Measurements from ENCODE around the gene CHIC2. TPM values are rescaled to one million over a fixed set of nuclear protein-coding genes. Genes with fewer than 3 reads are reported as not detected.

The CHIC2 gene
- total RNA-seq, 6 experiments from 2014 or later, result 8.4 to 22.9 (median 15.3) TPM

GRCh38 chr4:54016504-54016903 lies 47.9 kb downstream of the CHIC2 start:
- TF ChIP-seq POLR2A (IDR thresholded peaks at IDR 0.05) (no peak), CTCF (IDR thresholded peaks at IDR 0.05) (no peak)
- no peaks in the 10 kb centered on the region for H3K27me3 ChIP-seq
- DNase-seq, result no peak
- intact Hi-C loops (cut with DNase I), result no loop called here
- no peaks in the 10 kb centered on the region for H3K9me3 ChIP-seq
- H3K4me1 ChIP-seq, result peaks cover 0 to 6% (median 2%) of the 10 kb centered on the region in 4 donors
- H3K36me3 ChIP-seq, result no peaks in the 10 kb centered on the region
- WGBS (ENCODE audit: insufficient coverage, low coverage, low lambda C conversion rate, missing lambda C conversion rate), result 31% methylated on average over 1 of the region's 1 CpG
- no peak overlapping the region for H3K4me3 ChIP-seq
- H3K27ac ChIP-seq, result no peak overlapping the region
- no peak for ATAC-seq

GRCh38 chr4:54015423-54016030 lies 48.9 kb downstream of the CHIC2 start:
- peaks cover 0 to 6% (median 2%) of the 10 kb centered on the region in 4 donors for H3K4me1 ChIP-seq
- WGBS (ENCODE audit: insufficient coverage, low coverage, low lambda C conversion rate, missing lambda C conversion rate), result 87% methylated on average over 10 of the region's 10 CpGs
- no peak overlapping the region for H3K27ac ChIP-seq
- H3K36me3 ChIP-seq, result no peaks in the 10 kb centered on the region
- intact Hi-C loops (cut with DNase I), result no loop called here
- H3K27me3 ChIP-seq, result no peaks in the 10 kb centered on the region
- ATAC-seq, result no peak
- DNase-seq, result no peak
- no peak overlapping the region for H3K4me3 ChIP-seq
- TF ChIP-seq POLR2A (IDR thresholded peaks at IDR 0.05) (no peak), CTCF (IDR thresholded peaks at IDR 0.05) (no peak)
- H3K9me3 ChIP-seq, result no peaks in the 10 kb centered on the region

GRCh38 chr4:54014666-54015160 lies 49.7 kb downstream of the CHIC2 start:
- ATAC-seq, result no peak
- peaks cover 0 to 6% (median 2%) of the 10 kb centered on the region in 4 donors for H3K4me1 ChIP-seq
- no peak overlapping the region for H3K27ac ChIP-seq
- H3K27me3 ChIP-seq, result no peaks in the 10 kb centered on the region
- WGBS (ENCODE audit: insufficient coverage, low coverage, low lambda C conversion rate, missing lambda C conversion rate), result 82% methylated on average over 1 of the region's 1 CpG
- H3K36me3 ChIP-seq, result no peaks in the 10 kb centered on the region
- intact Hi-C loops (cut with DNase I), result no loop called here
- TF ChIP-seq POLR2A (IDR thresholded peaks at IDR 0.05) (no peak), CTCF (IDR thresholded peaks at IDR 0.05) (no peak)
- no peak overlapping the region for H3K4me3 ChIP-seq
- H3K9me3 ChIP-seq, result no peaks in the 10 kb centered on the region
- DNase-seq, result no peak

GRCh38 chr4:54011201-54011600 lies 53.2 kb downstream of the CHIC2 start:
- Histone ChIP-seq H3K27ac (no peak overlapping the region), H3K36me3 (no peaks in the 10 kb centered on the region), H3K27me3 (no peaks in the 10 kb centered on the region), H3K4me1 (peaks cover 0 to 13% (median 4%) of the 10 kb centered on the region in 4 donors), H3K4me3 (no peak overlapping the region), H3K9me3 (no peaks in the 10 kb centered on the region)
- no peak for ATAC-seq
- no peak for DNase-seq
- intact Hi-C loops (cut with DNase I), result no loop called here
- TF ChIP-seq POLR2A (IDR thresholded peaks at IDR 0.05), result no peak
- TF ChIP-seq CTCF (IDR thresholded peaks at IDR 0.05), result no peak
